Measurements from ENCODE around the gene LDB3. TPM values are rescaled to one million over a fixed set of nuclear protein-coding genes. Genes with fewer than 3 reads are reported as not detected.

The LDB3 gene
- total and polyA plus RNA-seq, 9 of the 15 experiments (the other 6 are each of a cell fraction or from before 2014, with no cell fraction given) = 0.03 TPM; not detected in 8

GRCh38 chr10:86663576-86664339 lies 4.6 kb upstream of the LDB3 start:
- WGBS (ENCODE audit: insufficient coverage, low coverage, missing lambda C conversion rate) = 5% methylated on average over 7 of the region's 10 CpGs
- no TSS peak for BruUV-seq (replicated peaks)
- H3K9ac ChIP-seq (ENCODE audit: insufficient read depth in 1 of 2, low read depth in 2 of 2, low read length in 2 of 2) = no peak overlapping the region
- H3K27ac ChIP-seq (ENCODE audit: extremely low read depth, low read depth, low read length) = no peak overlapping the region
- no peaks in the 10 kb centered on the region for H3K9me1 ChIP-seq (ENCODE audit: control insufficient read depth, insufficient read depth, low read length)
- in situ Hi-C loops (cut with MboI) (no loop called here), intact Hi-C loops (cut with micrococcal nuclease) (no loop called here)
- no peaks in the 10 kb centered on the region for H3K79me2 ChIP-seq (ENCODE audit: control insufficient read depth, insufficient read depth, low read length)
- FAIRE-seq (no peak), DNase-seq (ENCODE audit: extremely low read depth in 1 of 4, low spot score in 3 of 4) (no peak), ATAC-seq (no peak)
- no peak overlapping the region for H3K4me2 ChIP-seq (ENCODE audit: insufficient read depth, low read length)
- H3K36me3 ChIP-seq (ENCODE audit: control insufficient read depth, insufficient read depth, low read length) = no peaks in the 10 kb centered on the region
- CTCF ChIA-PET (ENCODE audit: low intra/inter-chr PET ratio) = no interaction called here
- H2AFZ ChIP-seq (ENCODE audit: low read depth, low read length) = no peak overlapping the region
- no peaks in the 10 kb centered on the region for H3K9me3 ChIP-seq (replicated peaks; ENCODE audit: control insufficient read depth, insufficient read depth, low read depth, low read length)
- H4K20me1 ChIP-seq (replicated peaks; ENCODE audit: control insufficient read depth, insufficient read depth, low read length) = no peaks in the 10 kb centered on the region
- POLR2A ChIA-PET = interaction anchor here (0.6 to 0.8 kb wide), 2 partner anchors 11 to 21 kb away, joined by 3 read pairs; no protein-coding TSS in a partner anchor
- H3K4me1 ChIP-seq (replicated peaks in 1 of 2; ENCODE audit: control insufficient read depth in 2 of 2, insufficient read depth in 2 of 2, low read length in 2 of 2) = peaks cover 0 to 9% of the 10 kb centered on the region in 2 experiments; a peak in 2 of 5 replicates
- no peak overlapping the region for H3K4me3 ChIP-seq
- peaks cover 8 to 91% of the 10 kb centered on the region in 2 experiments; a peak in 4 of 5 replicates for H3K27me3 ChIP-seq (ENCODE audit: control insufficient read depth in 2 of 2, insufficient read depth in 2 of 2, low read length in 2 of 2)
- TF ChIP-seq, protein P1, sequence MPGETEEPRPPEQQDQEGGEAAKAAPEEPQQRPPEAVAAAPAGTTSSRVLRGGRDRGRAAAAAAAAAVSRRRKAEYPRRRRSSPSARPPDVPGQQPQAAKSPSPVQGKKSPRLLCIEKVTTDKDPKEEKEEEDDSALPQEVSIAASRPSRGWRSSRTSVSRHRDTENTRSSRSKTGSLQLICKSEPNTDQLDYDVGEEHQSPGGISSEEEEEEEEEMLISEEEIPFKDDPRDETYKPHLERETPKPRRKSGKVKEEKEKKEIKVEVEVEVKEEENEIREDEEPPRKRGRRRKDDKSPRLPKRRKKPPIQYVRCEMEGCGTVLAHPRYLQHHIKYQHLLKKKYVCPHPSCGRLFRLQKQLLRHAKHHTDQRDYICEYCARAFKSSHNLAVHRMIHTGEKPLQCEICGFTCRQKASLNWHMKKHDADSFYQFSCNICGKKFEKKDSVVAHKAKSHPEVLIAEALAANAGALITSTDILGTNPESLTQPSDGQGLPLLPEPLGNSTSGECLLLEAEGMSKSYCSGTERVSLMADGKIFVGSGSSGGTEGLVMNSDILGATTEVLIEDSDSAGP (CRISPR knock-in tag; IDR thresholded peaks at IDR 0.05) = no peak
- no peak for TF ChIP-seq ZBTB26 (CRISPR knock-in tag; IDR thresholded peaks at IDR 0.05)
- peak; percentile 69 for TF ChIP-seq MAX (CRISPR knock-in tag; IDR thresholded peaks at IDR 0.05)
- no peak for TF ChIP-seq CREB3L1 (IDR thresholded peaks at IDR 0.05; ENCODE audit: borderline replicate concordance, low read depth)
- TF ChIP-seq ZNF24 (IDR thresholded peaks at IDR 0.05) = no peak
- TF ChIP-seq ZNF655 (CRISPR knock-in tag; IDR thresholded peaks at IDR 0.05) = no peak
- no peak for TF ChIP-seq MAZ (CRISPR knock-in tag; conservative IDR thresholded peaks at IDR 0.05 in 1 of 2, IDR thresholded peaks at IDR 0.05 in 1 of 2)
- peak; percentile 31; the same call in 1 of the 2 replicates for TF ChIP-seq USF1 (CRISPR knock-in tag; IDR thresholded peaks at IDR 0.05)
- TF ChIP-seq, protein P2, sequence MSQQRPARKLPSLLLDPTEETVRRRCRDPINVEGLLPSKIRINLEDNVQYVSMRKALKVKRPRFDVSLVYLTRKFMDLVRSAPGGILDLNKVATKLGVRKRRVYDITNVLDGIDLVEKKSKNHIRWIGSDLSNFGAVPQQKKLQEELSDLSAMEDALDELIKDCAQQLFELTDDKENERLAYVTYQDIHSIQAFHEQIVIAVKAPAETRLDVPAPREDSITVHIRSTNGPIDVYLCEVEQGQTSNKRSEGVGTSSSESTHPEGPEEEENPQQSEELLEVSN (IDR thresholded peaks at IDR 0.05; ENCODE audit: borderline replicate concordance in 1 of 2, extremely low read depth in 1 of 2, insufficient read depth in 1 of 2, insufficient read length in 1 of 2, low read depth in 1 of 2, low read length in 1 of 2, poor library complexity in 1 of 2, severe bottlenecking in 1 of 2) = peak in 1 of 2 experiments; percentile 11
